GM12878 (cell line): ENCODE results near the gene FGD3. TPM values are rescaled to one million over a fixed set of nuclear protein-coding genes. Genes with fewer than 3 reads are reported as not detected.

Experiments used
- ATAC-seq: fragments of 200-7000 bp; cut with Tn5 transposase; 3 replicates; pipeline ENCODE4 v1.9.1; 2020; ENCODE audit warnings: mild to moderate bottlenecking, moderate library complexity
- BruUV-seq: library from RNA; stranded (reverse); fragments of 400-500 nt; replicated peaks from 2 replicates; lab custom pipeline; 2021; lab: Mats Ljungman, UMichigan
- CTCF ChIA-PET: fragments of 300-600 bp; sonication (Branson Sonifier 250); formaldehyde crosslinking; extraction: SDS; loops from one replicate; lab custom pipeline; 2021; ENCODE audit warnings: inconsistent platforms; lab: Yijun Ruan, JAX
- POLR2A ChIA-PET: fragments of 350-600 bp; formaldehyde crosslinking; extraction: SDS; loops from one replicate; lab custom pipeline; 2021; ENCODE audit warnings: inconsistent platforms; lab: Charles Lee
- RAD21 ChIA-PET: fragments of 300-600 bp; sonication (Branson Sonifier 250); formaldehyde crosslinking; loops from one replicate; lab custom pipeline; 2023; ENCODE audit warnings: antibody characterized with exemption; ENCODE audit not compliant: unreplicated experiment; lab: Charles Lee
- SMC1A ChIA-PET: fragments of 300-600 bp; sonication (Branson Sonifier 250); formaldehyde crosslinking; loops from one replicate; lab custom pipeline; 2023; ENCODE audit not compliant: unreplicated experiment, uncharacterized antibody; lab: Charles Lee
- DNase-seq: peaks from one replicate; pipeline ENCODE4 v3.0.0-alpha.2; 2011; ENCODE audit warnings: low read depth, low spot score
- FAIRE-seq: peaks from 3 replicates; lab custom pipeline; 2011; peaks lifted over from hg19 to GRCh38; lab: Jason Lieb, UNC
- H2AFZ ChIP-seq: 2 replicates; pipeline ENCODE4 v1.6.0; 2011; ENCODE audit warnings: low read depth, low read length, control low read depth; ENCODE audit not compliant: control insufficient read depth
- H3K27ac ChIP-seq: 2 replicates; pipeline ENCODE4 v1.5.1; 2011; ENCODE audit warnings: control low read depth; ENCODE audit not compliant: control insufficient read depth, insufficient read depth
- H3K27me3 ChIP-seq, 2 experiments: replicated peaks in 1 of 2; 2 replicates each; pipeline versions ENCODE4 v1.6.0 to v1.6.1; 2011; ENCODE audit warnings: low read length in 1 of 2; ENCODE audit not compliant: control insufficient read depth in 2 of 2, insufficient read depth in 2 of 2
- H3K36me3 ChIP-seq, 2 experiments: 2 replicates each; pipeline ENCODE4 v1.5.1; 2011; ENCODE audit warnings: low read length in 1 of 2; ENCODE audit not compliant: control insufficient read depth in 2 of 2, insufficient read depth in 2 of 2
- H3K4me1 ChIP-seq: 2 replicates; pipeline ENCODE4 v1.6.1; 2011; ENCODE audit warnings: mild to moderate bottlenecking, low read length, moderate library complexity, mixed read lengths; ENCODE audit not compliant: control insufficient read depth, insufficient read depth
- H3K4me2 ChIP-seq: 2 replicates; pipeline ENCODE4 v1.6.0; 2011; ENCODE audit warnings: control low read depth; ENCODE audit not compliant: control insufficient read depth, insufficient read depth
- H3K4me3 ChIP-seq: fragments of 200-600 bp; sonication (generic); 2 replicates; pipeline ENCODE4 v1.5.1; 2016
- H3K79me2 ChIP-seq: 2 replicates; pipeline ENCODE4 v1.6.0; 2011; ENCODE audit warnings: low read length; ENCODE audit not compliant: control insufficient read depth, insufficient read depth
- H3K9ac ChIP-seq: 2 replicates; pipeline ENCODE4 v1.8.0; 2011; ENCODE audit warnings: low read length, control low read depth, mixed read lengths; ENCODE audit not compliant: control insufficient read depth, insufficient read depth
- H3K9me3 ChIP-seq: replicated peaks from 3 replicates; pipeline ENCODE4 v1.5.1; 2011; ENCODE audit warnings: mild to moderate bottlenecking, low read length; ENCODE audit not compliant: control insufficient read depth, insufficient read depth
- H4K20me1 ChIP-seq: 2 replicates; pipeline ENCODE4 v1.6.0; 2011; ENCODE audit not compliant: control insufficient read depth, insufficient read depth
- NRF1 ChIP-seq: conservative IDR thresholded peaks from 2 replicates; pipeline ENCODE4 v1.6.1; 2011; ENCODE audit warnings: mild to moderate bottlenecking, low read depth, low read length, improper control_type of control experiment
- WGBS: methylation state at CpG from one replicate; pipeline ENCODE4 v1.1.6; 2016; ENCODE audit warnings: low lambda C conversion rate; ENCODE audit not compliant: insufficient replicate concordance, insufficient coverage; ENCODE audit errors: missing lambda C conversion rate; 5-methylcytosine and 5-hydroxymethylcytosine counted together
- in situ Hi-C: fragments of 300-500 bp; cut with MboI; formaldehyde crosslinking; loops from 9 replicates; pipeline ENCODE4 v1.14.3; 2018; ENCODE audit warnings: mixed read lengths
- intact Hi-C: fragments of 100-400 bp; cut with micrococcal nuclease; formaldehyde crosslinking; loops from one replicate; pipeline ENCODE4 v1.14.2; 2022; ENCODE audit not compliant: unreplicated experiment
- polyA plus RNA-seq, 11 experiments: library from polyadenylated mRNA; depleted of rRNA in 4 of 11; unstranded in 6 of 11; stranded (reverse) in 5 of 11; fragments of >200 nt; fragmentation: Nextera tagmentation in 4 of 11; fragmentation: Illumina TruSeq in 1 of 11; extraction: Ambion mirVana in 4 of 11; extraction: Trizol in 1 of 11; gene quantifications; 1 replicate in 1 of 11; 2 replicates in 10 of 11; pipeline versions ENCODE4 v1.2.1 to v1.2.3, GENCODE V29; 2011 to 2016; ENCODE audit warnings: inconsistent platforms in 2 of 11, missing spikeins in 2 of 11, low read depth in 1 of 11
- total RNA-seq, 4 experiments: library from RNA; depleted of rRNA in 3 of 4; stranded (reverse); fragments of >200 nt in 3 of 4; fragmentation: Illumina TruSeq in 1 of 4; extraction: Trizol in 1 of 4; gene quantifications; 2 replicates each; pipeline versions ENCODE4 v1.2.1 to v1.2.3, GENCODE V29; 2013 to 2021
- TF ChIP-seq, protein P1 (sequence below): IDR thresholded peaks from 2 replicates; pipeline ENCODE4 v1.6.1; 2012; ENCODE audit warnings: low read depth, low read length, improper control_type of control experiment
- TF ChIP-seq, protein P2 (sequence below): fragments of 450-650 bp; IDR thresholded peaks from 2 replicates; pipeline ENCODE4 v1.6.1; 2016; ENCODE audit warnings: mild to moderate bottlenecking, moderate library complexity, borderline replicate concordance

The FGD3 gene
- total and polyA plus RNA-seq, 10 of the 15 experiments (the other 5 are each of a cell fraction or from before 2014, with no cell fraction given): 0.26 to 18.1 (median 12.4) TPM

DNA sequence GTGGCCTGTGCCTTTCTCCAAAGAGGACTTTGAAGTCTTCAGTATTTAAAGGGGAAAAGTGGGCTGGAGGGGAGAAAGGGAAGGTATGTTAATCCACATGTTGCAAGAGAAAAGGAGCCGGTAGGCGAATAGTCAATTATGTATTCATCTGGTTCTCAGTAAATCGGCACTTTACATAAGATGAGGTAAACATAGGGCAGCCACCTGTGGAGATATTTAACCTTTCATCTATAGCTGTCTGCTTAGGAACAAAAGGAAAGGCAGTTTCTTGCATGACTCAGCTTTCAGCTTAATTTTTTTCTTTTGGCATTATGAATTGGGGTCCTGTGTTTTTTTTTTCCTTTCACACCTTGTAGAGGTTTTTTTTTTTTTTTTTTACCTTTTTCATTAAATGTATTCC is 42.2 kb downstream of the FGD3 start (continued):
- TF ChIP-seq, protein P1, sequence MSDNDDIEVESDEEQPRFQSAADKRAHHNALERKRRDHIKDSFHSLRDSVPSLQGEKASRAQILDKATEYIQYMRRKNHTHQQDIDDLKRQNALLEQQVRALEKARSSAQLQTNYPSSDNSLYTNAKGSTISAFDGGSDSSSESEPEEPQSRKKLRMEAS: no peak

DNA sequence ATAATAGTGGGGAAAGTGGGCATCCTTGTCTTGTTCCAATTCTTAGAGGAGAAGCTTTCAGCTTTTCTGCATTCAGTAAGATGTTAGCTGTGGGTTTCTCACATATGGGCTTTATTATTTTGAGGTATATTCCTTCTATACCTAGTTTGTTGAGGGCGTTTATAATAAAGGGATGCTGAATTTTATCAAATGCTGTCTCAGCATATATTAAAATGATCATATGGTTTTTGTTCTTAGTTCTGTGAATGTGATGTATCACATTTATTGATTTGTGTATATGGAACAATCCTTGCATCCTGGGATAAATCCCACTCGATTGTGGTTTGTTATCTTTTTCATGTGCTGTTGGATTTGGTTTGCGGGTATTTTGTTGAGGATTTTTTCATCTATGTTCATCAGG is 43.1 kb downstream of the FGD3 start:
- no peak for DNase-seq
- H3K27ac ChIP-seq: no peak overlapping the region
- H3K27me3 ChIP-seq: no peaks in the 10 kb centered on the region
- no peak for TF ChIP-seq NRF1
- TF ChIP-seq, protein P2, sequence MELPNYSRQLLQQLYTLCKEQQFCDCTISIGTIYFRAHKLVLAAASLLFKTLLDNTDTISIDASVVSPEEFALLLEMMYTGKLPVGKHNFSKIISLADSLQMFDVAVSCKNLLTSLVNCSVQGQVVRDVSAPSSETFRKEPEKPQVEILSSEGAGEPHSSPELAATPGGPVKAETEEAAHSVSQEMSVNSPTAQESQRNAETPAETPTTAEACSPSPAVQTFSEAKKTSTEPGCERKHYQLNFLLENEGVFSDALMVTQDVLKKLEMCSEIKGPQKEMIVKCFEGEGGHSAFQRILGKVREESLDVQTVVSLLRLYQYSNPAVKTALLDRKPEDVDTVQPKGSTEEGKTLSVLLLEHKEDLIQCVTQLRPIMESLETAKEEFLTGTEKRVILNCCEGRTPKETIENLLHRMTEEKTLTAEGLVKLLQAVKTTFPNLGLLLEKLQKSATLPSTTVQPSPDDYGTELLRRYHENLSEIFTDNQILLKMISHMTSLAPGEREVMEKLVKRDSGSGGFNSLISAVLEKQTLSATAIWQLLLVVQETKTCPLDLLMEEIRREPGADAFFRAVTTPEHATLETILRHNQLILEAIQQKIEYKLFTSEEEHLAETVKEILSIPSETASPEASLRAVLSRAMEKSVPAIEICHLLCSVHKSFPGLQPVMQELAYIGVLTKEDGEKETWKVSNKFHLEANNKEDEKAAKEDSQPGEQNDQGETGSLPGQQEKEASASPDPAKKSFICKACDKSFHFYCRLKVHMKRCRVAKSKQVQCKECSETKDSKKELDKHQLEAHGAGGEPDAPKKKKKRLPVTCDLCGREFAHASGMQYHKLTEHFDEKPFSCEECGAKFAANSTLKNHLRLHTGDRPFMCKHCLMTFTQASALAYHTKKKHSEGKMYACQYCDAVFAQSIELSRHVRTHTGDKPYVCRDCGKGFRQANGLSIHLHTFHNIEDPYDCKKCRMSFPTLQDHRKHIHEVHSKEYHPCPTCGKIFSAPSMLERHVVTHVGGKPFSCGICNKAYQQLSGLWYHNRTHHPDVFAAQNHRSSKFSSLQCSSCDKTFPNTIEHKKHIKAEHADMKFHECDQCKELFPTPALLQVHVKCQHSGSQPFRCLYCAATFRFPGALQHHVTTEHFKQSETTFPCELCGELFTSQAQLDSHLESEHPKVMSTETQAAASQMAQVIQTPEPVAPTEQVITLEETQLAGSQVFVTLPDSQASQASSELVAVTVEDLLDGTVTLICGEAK: no peak
- TF ChIP-seq, all 136 proteins: peak for 0
- Histone ChIP-seq H2AFZ (no peak overlapping the region), H3K9me3 (peaks cover 8% of the 10 kb centered on the region; the same call in 2 of the 3 replicates), H3K4me3 (no peak overlapping the region), H4K20me1 (no peaks in the 10 kb centered on the region), H3K4me1 (no peaks in the 10 kb centered on the region), H3K79me2 (no peaks in the 10 kb centered on the region; the same call in none of the 2 replicates), H3K36me3 (no peaks in the 10 kb centered on the region; a peak in 1 of 4 replicates), H3K4me2 (no peak overlapping the region), H3K9ac (no peak overlapping the region)
- intact Hi-C loops: no loop called here
- ChIA-PET RAD21 (no interaction called here), SMC1A (interaction anchor here (1.5 to 3.8 kb wide), 2 partner anchors 10 to 14 kb away, joined by 3 to 15 read pairs; no protein-coding TSS in a partner anchor), POLR2A (interaction anchor here (0.6 kb wide), 2 partner anchors 18 to 561 kb away, joined by 3 to 7 read pairs; no protein-coding TSS in a partner anchor), CTCF (interaction anchor here (0.8 to 3.7 kb wide), 4 partner anchors 12 to 129 kb away, joined by 3 to 38 read pairs (median 4); no protein-coding TSS in a partner anchor)
- in situ Hi-C loops: no loop called here
- FAIRE-seq (no peak), ATAC-seq (no peak)
- BruUV-seq: no TSS peak
- WGBS: 97% methylated on average over 3 of the region's 3 CpGs
